ENCODE measurements around the gene C2orf49.

DNA sequence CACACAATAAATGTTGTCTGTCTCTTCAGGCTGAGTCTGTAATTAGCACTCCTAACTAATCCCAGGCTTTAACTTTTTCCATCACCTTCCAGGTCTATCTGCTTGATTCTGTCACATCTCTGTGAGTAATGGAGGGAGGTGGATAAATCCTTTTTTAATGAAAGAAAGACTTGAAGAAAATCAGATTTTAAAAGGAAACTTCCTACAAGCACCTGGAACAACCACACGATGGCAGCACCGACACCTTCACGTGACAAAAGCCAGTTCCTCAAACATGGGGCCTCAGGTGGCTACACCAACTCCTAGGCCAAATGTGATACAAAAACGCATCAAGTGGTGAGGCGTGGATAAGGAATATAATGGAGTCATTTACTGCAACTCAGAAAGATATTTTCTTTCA, 49.6 kb upstream of the C2orf49 start:
- TF ChIP-seq CTCF (conservative IDR thresholded peaks at IDR 0.05; ENCODE audit: low read depth, low read length) (peak; percentile 58), EZH2 (IDR thresholded peaks at IDR 0.05; ENCODE audit: borderline replicate concordance, low read depth, low read length, poor library complexity, severe bottlenecking) (no peak)
